IPS-15b (cell line): ENCODE results near the gene BAHCC1.

Source experiments
- H3K27me3 ChIP-seq: one replicate; pipeline ENCODE4 v1.6.1; 2013; ENCODE audit warnings: low read length; ENCODE audit not compliant: control insufficient read depth, insufficient read depth
- H3K36me3 ChIP-seq: one replicate; pipeline ENCODE4 v1.6.1; 2013; ENCODE audit warnings: low read length; ENCODE audit not compliant: control insufficient read depth, insufficient read depth
- H3K4me1 ChIP-seq: one replicate; pipeline ENCODE4 v1.6.1; 2013; ENCODE audit warnings: mild to moderate bottlenecking, low read length; ENCODE audit not compliant: control insufficient read depth, insufficient read depth
- H3K4me3 ChIP-seq: one replicate; pipeline ENCODE4 v1.5.1; 2013; ENCODE audit warnings: low read depth, low read length
- H3K9ac ChIP-seq: one replicate; pipeline ENCODE4 v1.6.1; 2013; ENCODE audit warnings: low read depth, mild to moderate bottlenecking, low read length
- H3K9me3 ChIP-seq: one replicate; pipeline ENCODE4 v1.6.1; 2013; ENCODE audit warnings: mild to moderate bottlenecking, low read length; ENCODE audit not compliant: control insufficient read depth, insufficient read depth

The BAHCC1 gene

DNA sequence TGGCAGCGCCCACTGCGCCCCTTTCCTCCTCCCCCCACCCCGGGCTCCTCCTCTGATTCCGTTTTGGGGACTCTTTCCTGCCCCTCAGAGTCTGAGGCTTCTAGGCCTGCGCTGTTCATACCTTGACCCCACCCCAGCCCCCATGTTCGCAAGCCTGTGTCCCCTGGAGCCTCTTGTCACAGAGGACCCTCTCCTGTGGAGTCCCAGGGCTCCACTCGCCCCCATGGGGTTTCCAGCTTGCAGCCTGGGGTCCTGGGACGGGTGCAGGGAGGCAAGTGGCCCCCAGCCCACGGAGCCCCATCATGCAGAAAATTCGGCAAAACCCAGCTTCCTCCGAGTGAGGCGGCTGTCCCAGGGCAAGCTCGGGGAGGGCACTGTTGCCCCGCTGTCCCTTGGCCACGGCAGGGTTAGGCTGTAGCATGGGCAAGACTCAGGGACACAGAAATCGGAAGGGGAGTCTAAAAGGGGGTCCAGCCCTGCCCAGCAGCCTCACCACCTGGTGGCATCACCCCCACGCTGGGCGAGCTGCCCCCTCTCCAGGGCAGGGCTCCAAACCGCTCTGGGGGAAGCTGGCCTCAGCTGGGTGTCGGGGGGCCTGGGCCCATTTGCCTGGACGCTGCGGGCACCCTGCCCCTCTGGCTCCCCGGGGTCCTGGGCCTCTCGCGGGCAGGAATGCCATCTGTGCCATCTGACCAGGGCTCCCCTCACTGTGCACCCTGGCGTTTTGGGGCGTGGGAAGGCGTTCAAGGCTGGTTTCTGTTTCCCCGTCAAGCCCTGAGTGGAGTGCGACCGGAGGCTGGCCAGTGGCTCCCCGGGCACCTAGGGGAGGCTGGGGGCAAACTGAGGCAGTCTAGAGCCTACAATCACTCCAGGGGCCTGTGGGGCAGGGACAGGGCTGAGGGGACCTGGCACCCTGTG, 11.5 kb upstream of the BAHCC1 start:
- peaks cover 43% of the 10 kb centered on the region for H3K27me3 ChIP-seq
- H3K36me3 ChIP-seq, result no peaks in the 10 kb centered on the region
- no peaks in the 10 kb centered on the region for H3K9me3 ChIP-seq

DNA sequence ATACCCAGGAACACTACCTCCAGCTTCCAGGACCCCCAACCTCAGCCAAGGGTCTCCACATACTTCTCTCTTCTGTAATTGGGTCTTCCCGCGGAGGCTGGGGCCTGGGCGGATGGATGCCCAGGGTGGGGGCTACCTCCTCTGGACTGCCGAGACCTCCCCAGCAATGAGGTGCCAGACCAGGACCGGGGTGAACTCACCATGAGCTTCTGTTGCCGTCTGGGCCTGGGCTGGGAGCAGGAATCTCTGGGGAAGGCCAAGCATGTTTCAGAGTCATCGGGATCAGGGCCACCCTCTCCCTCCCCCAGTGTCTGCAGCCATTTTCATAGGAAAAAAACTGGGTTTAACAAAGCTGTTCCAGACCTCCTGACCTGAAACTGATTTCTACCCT, 10.3 kb upstream of the BAHCC1 start:
- H3K27me3 ChIP-seq, result peaks cover 55% of the 10 kb centered on the region
- no peaks in the 10 kb centered on the region for H3K4me1 ChIP-seq
- no peaks in the 10 kb centered on the region for H3K36me3 ChIP-seq
- H3K9ac ChIP-seq, result no peak overlapping the region
- H3K4me3 ChIP-seq, result no peak overlapping the region
- no peaks in the 10 kb centered on the region for H3K9me3 ChIP-seq

More for the DNA sequence above, 11.5 kb upstream of the BAHCC1 start:
- H3K4me1 ChIP-seq, result no peaks in the 10 kb centered on the region
- no peak overlapping the region for H3K4me3 ChIP-seq
- no peak overlapping the region for H3K9ac ChIP-seq

DNA sequence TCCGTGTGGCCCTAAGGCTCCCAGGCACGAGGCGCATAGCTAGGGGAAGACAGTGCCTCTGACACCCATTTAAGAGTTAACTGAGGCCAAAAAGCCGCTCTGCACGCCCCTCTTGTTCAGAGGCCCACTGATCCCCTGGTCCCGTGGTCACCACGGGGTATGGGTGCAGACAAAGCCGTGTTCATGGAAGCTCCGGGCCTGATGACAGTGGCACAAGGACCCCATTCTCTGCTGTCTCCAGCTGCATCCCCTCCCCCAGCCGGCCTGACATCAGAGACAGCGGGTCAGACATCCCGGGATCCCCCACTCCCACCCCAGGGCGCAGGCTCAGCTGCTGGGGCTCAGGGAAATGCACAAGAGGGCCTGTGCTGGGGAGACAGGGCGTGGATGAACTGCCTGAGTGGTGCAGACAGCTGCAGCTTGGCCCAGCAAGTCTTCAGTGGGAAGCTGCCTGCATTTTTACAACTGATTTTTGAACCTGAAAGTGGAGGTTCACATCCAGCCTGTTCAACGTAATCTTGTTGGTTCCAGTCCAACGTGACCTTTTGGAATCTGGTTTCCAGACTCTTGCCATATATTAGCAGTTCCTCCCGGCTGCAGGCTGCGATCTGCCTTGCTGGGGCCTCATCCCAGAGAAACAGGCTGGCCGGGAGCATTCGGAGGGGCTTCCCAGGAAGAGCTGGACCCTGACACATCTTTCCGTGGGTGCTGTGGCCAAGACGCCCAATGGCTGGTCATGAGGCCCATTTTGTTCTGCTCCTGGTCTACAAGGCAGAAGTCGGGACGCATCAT, 9.7 kb upstream of the BAHCC1 start:
- Histone ChIP-seq H3K4me3 (no peak overlapping the region), H3K9me3 (no peaks in the 10 kb centered on the region), H3K27me3 (peaks cover 61% of the 10 kb centered on the region), H3K4me1 (no peaks in the 10 kb centered on the region), H3K36me3 (no peaks in the 10 kb centered on the region), H3K9ac (no peak overlapping the region)

DNA sequence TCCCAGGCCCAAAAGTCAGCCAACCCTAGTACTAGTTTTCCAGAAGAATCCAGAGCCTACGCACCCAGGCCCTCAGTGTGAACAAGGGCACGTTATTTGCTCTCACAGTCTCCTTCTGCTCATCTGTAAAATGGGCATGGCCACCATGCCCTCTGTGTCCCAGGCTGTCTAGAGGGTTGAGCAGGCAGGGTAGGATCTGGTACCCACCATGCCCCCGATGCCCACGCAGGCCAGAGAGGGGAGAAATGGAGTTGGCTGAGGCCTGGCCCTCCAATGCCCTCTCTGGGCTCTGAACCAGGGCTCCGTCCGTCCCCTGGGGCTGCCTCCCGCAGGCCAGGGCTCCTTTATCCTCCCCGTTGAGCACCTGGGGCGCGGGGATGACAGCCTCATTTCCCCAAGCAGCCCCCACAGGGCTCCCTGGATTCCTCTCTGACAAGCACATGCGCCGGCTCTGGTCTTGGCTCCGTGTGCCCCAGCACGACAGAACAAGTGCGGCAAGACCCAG, 9.1 kb upstream of the BAHCC1 start:
- no peaks in the 10 kb centered on the region for H3K4me1 ChIP-seq
- peaks cover 68% of the 10 kb centered on the region for H3K27me3 ChIP-seq
- no peaks in the 10 kb centered on the region for H3K36me3 ChIP-seq
- peak overlapping the region; percentile 13 for H3K4me3 ChIP-seq
- no peak overlapping the region for H3K9ac ChIP-seq
- H3K9me3 ChIP-seq, result no peaks in the 10 kb centered on the region

DNA sequence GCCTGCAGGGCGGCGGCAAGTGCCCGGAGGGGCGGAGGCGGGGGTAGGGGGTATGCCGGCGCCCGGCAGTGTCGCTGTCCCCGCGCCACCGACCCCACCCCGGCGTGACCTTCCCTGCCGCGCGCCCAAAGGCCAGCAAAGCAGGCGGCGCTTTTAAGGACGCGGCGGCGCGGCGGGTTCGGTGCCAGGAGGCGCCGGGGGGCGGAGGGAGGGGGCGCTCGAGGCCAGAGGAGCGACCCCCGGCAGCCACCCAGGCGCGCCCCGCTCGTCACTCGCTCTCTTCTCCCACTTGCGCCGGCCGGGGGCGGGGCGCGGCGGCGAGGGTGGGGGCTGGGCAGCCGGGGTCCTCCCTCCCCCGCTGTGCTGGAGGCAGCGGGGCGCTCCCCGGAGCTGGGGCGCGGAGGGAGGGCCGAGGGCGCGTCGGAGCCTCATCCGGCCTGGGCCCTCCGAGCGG, 8.6 kb upstream of the BAHCC1 start:
- Histone ChIP-seq H3K4me3 (peak overlapping the region; percentile 59), H3K36me3 (no peaks in the 10 kb centered on the region), H3K27me3 (peaks cover 72% of the 10 kb centered on the region), H3K9ac (peak overlapping the region; percentile 47), H3K4me1 (no peaks in the 10 kb centered on the region), H3K9me3 (no peaks in the 10 kb centered on the region)

DNA sequence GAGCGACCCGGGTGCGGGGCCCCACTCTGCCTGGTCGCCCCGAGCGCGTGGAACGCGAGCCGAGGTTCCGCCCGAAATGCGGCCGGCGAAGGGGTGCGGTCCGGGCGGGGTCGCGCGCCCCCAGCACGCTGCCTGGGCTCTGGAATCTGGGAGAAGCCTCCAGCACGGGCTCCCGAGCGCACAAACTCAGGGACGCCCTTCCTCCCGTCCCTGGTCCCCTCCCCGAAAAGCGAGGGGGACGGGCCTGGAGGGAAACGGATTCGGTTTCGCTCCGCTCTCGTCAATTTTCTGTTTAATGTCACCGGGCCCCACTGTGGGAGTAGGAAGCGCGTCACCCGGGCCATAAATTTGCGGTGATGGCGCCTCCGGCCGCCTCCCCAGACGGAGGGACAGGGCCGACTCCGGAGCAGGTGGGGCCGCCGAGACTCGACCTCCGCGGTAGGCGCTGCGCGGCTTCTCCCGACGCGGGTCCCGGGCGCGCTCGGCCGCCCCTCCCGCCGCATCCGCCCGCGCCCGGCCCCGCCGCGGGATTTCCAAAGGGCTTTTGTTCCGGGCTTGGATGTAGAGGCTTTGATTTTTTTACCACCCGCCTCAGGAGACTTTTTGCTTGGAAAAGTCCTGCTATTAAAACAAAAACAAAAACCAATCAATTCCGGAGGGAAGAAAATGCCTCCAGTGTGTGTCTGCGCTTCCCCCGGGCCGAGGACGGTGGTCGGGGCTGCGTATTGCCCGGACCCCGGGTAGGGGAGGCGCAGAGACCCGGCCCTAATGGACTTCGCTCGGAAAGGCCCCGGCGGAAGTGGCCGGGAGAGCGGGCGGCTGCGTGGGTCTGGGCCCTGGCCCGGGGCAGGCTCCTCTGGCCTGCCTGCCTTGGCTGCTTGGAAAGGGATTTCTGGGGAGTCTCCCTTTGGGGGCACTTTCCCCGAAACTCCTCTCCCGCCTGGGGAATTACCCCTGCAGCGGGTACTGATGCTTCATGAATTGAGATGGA, 7.9 kb upstream of the BAHCC1 start:
- H3K4me3 ChIP-seq, result peak overlapping the region; percentile 59
- H3K9ac ChIP-seq, result peak overlapping the region; percentile 47
- H3K4me1 ChIP-seq, result no peaks in the 10 kb centered on the region
- H3K36me3 ChIP-seq, result no peaks in the 10 kb centered on the region
- H3K9me3 ChIP-seq, result no peaks in the 10 kb centered on the region
- H3K27me3 ChIP-seq, result peaks cover 80% of the 10 kb centered on the region

DNA sequence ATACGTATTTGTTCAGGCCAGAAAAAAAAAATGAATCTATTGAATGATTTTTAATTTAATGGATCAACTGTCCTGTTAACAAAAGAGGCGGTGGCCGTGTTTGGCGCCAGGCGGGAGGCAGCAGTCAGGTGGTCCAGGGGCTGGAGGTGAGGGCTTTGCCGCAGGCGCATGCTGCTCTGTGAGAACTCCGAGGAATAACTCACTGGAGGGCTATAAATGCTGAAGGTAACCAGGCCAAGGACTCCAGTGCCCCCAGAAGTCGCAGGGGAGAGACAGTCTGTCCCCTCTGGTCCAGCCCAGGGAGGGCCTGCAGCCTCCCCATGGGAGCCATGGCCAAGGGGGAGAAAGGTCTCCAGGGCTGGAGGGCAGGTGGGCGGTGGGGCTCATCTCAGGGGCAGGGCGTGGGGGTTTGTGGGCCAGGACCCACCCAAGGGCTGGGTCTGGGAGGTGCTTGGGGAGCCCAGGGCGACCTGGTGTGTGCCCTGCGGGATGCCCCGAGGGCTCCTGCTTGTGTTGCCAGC, 7.1 kb upstream of the BAHCC1 start:
- H3K4me3 ChIP-seq, result peak overlapping the region; percentile 32
- no peaks in the 10 kb centered on the region for H3K36me3 ChIP-seq
- no peak overlapping the region for H3K9ac ChIP-seq
- H3K27me3 ChIP-seq, result peaks cover 85% of the 10 kb centered on the region
- H3K9me3 ChIP-seq, result no peaks in the 10 kb centered on the region
- H3K4me1 ChIP-seq, result no peaks in the 10 kb centered on the region

DNA sequence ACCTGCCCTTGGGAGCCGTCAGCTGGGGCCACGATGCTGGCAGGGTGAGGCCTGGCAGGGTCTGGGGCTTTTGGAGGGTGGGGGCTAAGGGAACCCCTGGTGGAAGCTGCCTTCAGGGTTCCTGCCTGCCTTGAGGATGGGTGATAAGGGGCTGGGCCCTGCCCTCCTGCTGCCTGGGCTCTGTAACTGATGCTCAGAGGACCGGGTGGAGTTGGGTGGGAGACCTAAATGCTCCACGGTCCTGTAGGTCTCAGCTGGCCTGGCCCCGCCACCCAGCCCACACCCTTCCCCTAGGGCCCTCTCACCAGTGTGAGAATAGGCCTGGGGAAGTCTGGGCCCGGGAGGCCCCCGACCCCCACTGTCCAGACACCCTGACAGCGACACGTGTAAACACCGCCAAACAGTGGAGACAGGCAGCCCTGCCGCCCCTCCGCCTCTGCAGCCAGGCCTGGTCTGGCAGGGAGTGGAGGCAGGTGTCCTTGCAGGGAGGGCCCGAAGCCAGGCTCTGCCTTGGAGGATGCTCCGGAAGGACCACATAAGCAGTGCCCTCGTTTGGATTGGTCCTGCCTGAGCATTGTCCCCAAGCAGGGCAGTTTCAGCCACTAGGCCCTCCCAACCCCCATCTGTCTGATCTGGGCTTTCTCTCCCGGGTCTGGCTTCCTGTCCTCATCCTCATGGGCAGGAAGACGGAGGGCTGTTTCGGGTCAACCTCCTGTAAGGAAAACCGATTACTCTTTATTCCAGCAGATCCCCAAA, 6.5 kb upstream of the BAHCC1 start:
- peak overlapping the region; percentile 32 for H3K4me3 ChIP-seq
- H3K36me3 ChIP-seq, result no peaks in the 10 kb centered on the region
- no peaks in the 10 kb centered on the region for H3K9me3 ChIP-seq
- peaks cover 83% of the 10 kb centered on the region for H3K27me3 ChIP-seq
- no peaks in the 10 kb centered on the region for H3K4me1 ChIP-seq
- no peak overlapping the region for H3K9ac ChIP-seq

DNA sequence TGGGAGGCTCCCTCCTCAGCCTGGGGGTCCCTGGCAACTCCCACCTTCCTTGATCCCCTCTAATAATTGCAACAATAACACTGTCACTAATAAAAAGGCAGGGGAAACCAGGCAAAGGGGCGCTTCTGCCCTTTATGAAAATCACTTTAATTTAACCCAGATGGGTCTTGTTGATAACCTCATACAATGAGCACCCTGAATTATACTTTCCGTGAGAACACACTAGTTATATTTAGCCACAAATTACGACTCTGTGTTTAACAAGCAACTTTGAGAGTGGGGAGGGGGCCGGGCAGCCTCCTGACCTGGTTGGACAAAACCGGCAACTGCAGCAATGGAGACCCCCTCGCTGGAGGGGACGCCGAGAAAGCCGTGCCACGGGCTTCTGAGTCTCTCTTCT, 5.7 kb upstream of the BAHCC1 start:
- H3K9me3 ChIP-seq, result no peaks in the 10 kb centered on the region
- peak overlapping the region; percentile 32 for H3K4me3 ChIP-seq
- no peaks in the 10 kb centered on the region for H3K36me3 ChIP-seq
- H3K4me1 ChIP-seq, result peaks cover 4% of the 10 kb centered on the region
- H3K9ac ChIP-seq, result no peak overlapping the region
- H3K27me3 ChIP-seq, result peaks cover 82% of the 10 kb centered on the region

DNA sequence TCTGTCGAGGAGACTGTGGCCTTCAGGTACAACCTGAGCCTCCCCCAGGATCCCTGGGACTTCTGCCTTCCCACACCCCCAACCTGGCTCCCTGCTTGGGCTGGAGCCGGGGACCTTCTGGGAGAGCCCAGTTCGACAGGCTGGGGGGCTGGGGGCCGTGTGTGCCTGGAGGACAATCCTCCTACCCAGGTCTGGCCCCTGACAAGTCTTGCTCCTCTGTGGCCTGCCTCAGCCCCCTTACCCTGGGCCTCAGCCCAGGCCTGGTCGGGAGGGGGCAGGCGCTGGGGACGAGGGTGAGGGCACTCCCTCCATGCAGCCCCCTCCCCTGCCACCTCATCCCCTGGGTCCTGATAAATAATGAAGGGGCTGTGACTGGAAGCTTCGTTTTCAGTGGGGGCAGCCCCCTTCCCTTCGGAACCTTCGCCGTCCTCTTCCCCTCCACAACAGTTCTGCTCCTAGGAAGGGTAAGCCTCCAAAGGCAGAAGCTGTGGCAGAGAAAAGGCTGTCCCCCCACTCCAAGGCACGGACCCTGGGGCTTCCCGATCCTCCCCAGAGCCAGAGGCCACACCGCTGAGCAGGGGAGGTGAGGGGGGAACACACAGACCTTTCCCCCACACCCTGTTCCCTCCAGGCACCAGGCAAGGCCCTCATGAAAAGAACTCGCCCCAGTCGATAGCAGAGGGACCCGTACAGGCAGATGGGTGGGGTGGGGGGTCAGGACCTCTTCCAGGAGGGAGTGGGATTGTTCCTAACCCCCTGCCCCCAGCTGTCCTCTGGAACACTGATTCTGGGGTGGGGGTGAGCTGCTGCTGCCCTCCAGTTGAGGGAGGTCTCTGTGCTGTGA, 5.0 kb upstream of the BAHCC1 start:
- Histone ChIP-seq H3K4me1 (peaks cover 4% of the 10 kb centered on the region), H3K27me3 (peaks cover 79% of the 10 kb centered on the region)

More for the DNA sequence above, 5.0 kb upstream of the BAHCC1 start:
- no peak overlapping the region for H3K9ac ChIP-seq
- H3K36me3 ChIP-seq, result no peaks in the 10 kb centered on the region
- H3K4me3 ChIP-seq, result no peak overlapping the region
- H3K9me3 ChIP-seq, result no peaks in the 10 kb centered on the region
